K562 (cell line): Measurements from ENCODE around the gene TAAR9. TPM values are rescaled to one million over a fixed set of nuclear protein-coding genes. Genes with fewer than 3 reads are reported as not detected.

ENCODE experiments used
- ATAC-seq: fragments of 200-7000 bp; cut with Tn5 transposase; 3 replicates; pipeline ENCODE4 v1.9.1; 2020; ENCODE audit warnings: moderate library complexity
- BruUV-seq: library from RNA; stranded (reverse); fragments of 400-500 nt; replicated peaks from 2 replicates; lab custom pipeline; 2021; lab: Mats Ljungman, UMichigan
- CTCF ChIA-PET: fragments of 300-600 bp; formaldehyde crosslinking; extraction: SDS; loops from one replicate; lab custom pipeline; 2021; ENCODE audit warnings: low intra/inter-chr PET ratio; lab: Yijun Ruan, JAX
- POLR2A ChIA-PET: fragments of 300-600, 350-650 bp; sonication (Branson Sonifier 250); formaldehyde crosslinking; extraction: SDS; loops from one replicate; lab custom pipeline; 2021; ENCODE audit warnings: antibody characterized with exemption, inconsistent platforms; lab: Yijun Ruan, JAX
- DNase-seq, 4 experiments: peaks; one replicate each; pipeline versions ENCODE4 v3.0.0 to v3.0.0-alpha.2; 2011 to 2018; ENCODE audit warnings: low spot score in 3 of 4, mixed read lengths in 3 of 4; ENCODE audit errors: extremely low read depth in 1 of 4
- FAIRE-seq: peaks from 2 replicates; lab custom pipeline; 2011; peaks lifted over from hg19 to GRCh38; lab: Jason Lieb, UNC
- H2AFZ ChIP-seq: 2 replicates; pipeline ENCODE4 v1.6.0; 2011; ENCODE audit warnings: low read depth, low read length, control low read depth, inconsistent platforms
- H3K27ac ChIP-seq: fragments of 200-600 bp; 3 replicates; pipeline ENCODE4 v1.8.0; 2011; ENCODE audit warnings: low read depth, mild to moderate bottlenecking, control low read depth, inconsistent platforms, low read length, moderate library complexity, mixed read lengths; ENCODE audit errors: extremely low read depth
- H3K27me3 ChIP-seq, 2 experiments: fragments of 300-600 bp in 1 of 2; 2 replicates in 1 of 2; 3 replicates in 1 of 2; pipeline versions ENCODE4 v1.6.0 to v1.8.0; 2011; ENCODE audit warnings: inconsistent platforms in 2 of 2, low read length in 2 of 2, mild to moderate bottlenecking in 1 of 2, mixed read lengths in 1 of 2, moderate library complexity in 1 of 2; ENCODE audit not compliant: control insufficient read depth in 2 of 2, insufficient read depth in 2 of 2
- H3K36me3 ChIP-seq: fragments of 300-600 bp; 3 replicates; pipeline ENCODE4 v1.8.0; 2011; ENCODE audit warnings: mild to moderate bottlenecking, low read length, inconsistent platforms; ENCODE audit not compliant: control insufficient read depth, insufficient read depth
- H3K4me1 ChIP-seq, 2 experiments: fragments of 200-600 bp in 1 of 2; replicated peaks in 1 of 2; 2 replicates in 1 of 2; 3 replicates in 1 of 2; pipeline versions ENCODE4 v1.5.1 to v1.8.0; 2011; ENCODE audit warnings: inconsistent platforms in 2 of 2, low read length in 2 of 2, mild to moderate bottlenecking in 1 of 2, mixed read lengths in 1 of 2, moderate library complexity in 1 of 2; ENCODE audit not compliant: control insufficient read depth in 2 of 2, insufficient read depth in 2 of 2
- H3K4me2 ChIP-seq: 2 replicates; pipeline ENCODE4 v1.6.1; 2011; ENCODE audit warnings: low read length, control low read depth, inconsistent platforms, mixed read lengths; ENCODE audit not compliant: insufficient read depth
- H3K4me3 ChIP-seq: fragments of 200-600 bp; sonication (generic), shearing (Covaris generic); 2 replicates; pipeline ENCODE4 v1.5.1; 2016; ENCODE audit warnings: control low read depth, inconsistent platforms
- H3K79me2 ChIP-seq: fragments of 200-600 bp; 3 replicates; pipeline ENCODE4 v1.8.0; 2011; ENCODE audit warnings: low read length, inconsistent platforms; ENCODE audit not compliant: control insufficient read depth, insufficient read depth
- H3K9ac ChIP-seq, 2 experiments: 2 replicates each; pipeline versions ENCODE4 v1.6.0 to v1.6.1; 2011; ENCODE audit warnings: low read depth in 2 of 2, low read length in 2 of 2, control low read depth in 1 of 2, inconsistent platforms in 1 of 2, mild to moderate bottlenecking in 1 of 2, mixed read lengths in 1 of 2; ENCODE audit not compliant: insufficient read depth in 1 of 2
- H3K9me1 ChIP-seq: one replicate; pipeline ENCODE4 v1.6.0; 2011; ENCODE audit warnings: inconsistent platforms, mild to moderate bottlenecking, low read length, moderate library complexity; ENCODE audit not compliant: control insufficient read depth, insufficient read depth
- H3K9me3 ChIP-seq: replicated peaks from 2 replicates; pipeline ENCODE4 v1.5.1; 2011; ENCODE audit warnings: low read depth, low read length, inconsistent platforms; ENCODE audit not compliant: control insufficient read depth, insufficient read depth
- H4K20me1 ChIP-seq: replicated peaks from 2 replicates; pipeline ENCODE4 v1.6.1; 2011; ENCODE audit warnings: low read length, inconsistent platforms, mixed read lengths; ENCODE audit not compliant: control insufficient read depth, insufficient read depth
- HNRNPK ChIP-seq: fragments of 200-400 bp; formaldehyde crosslinking; IDR thresholded peaks from one replicate; pipeline ENCODE4 v1.6.1; 2018; ENCODE audit warnings: mild to moderate bottlenecking, low read depth, low read length; ENCODE audit not compliant: poor library complexity, severe bottlenecking
- MAFG ChIP-seq: fragments of 450-650 bp; conservative IDR thresholded peaks from 2 replicates; pipeline ENCODE4 v1.6.1; 2016; ENCODE audit warnings: missing genetic modification characterization, missing compliant biosample characterization
- MLX ChIP-seq, 2 experiments: fragments of 450-650 bp in 1 of 2; sonication (generic) in 1 of 2; formaldehyde crosslinking; conservative IDR thresholded peaks; 2 replicates each; pipeline versions ENCODE4 v1.4.0 to v1.8.1; 2020 to 2022; ENCODE audit warnings: mild to moderate bottlenecking in 1 of 2, missing genetic modification reagents in 1 of 2
- NFYB ChIP-seq: IDR thresholded peaks from 2 replicates; pipeline ENCODE4 v1.6.1; 2011; ENCODE audit warnings: mild to moderate bottlenecking, moderate library complexity; ENCODE audit not compliant: insufficient read length; ENCODE audit errors: extremely low read depth
- PTRF ChIP-seq: fragments of 450-650 bp; IDR thresholded peaks from 2 replicates; pipeline ENCODE4 v1.6.1; 2016; ENCODE audit warnings: mild to moderate bottlenecking, missing genetic modification characterization, missing compliant biosample characterization
- RBM25 ChIP-seq: fragments of 200-400 bp; formaldehyde crosslinking; IDR thresholded peaks from 2 replicates; pipeline ENCODE4 v1.6.1; 2018; ENCODE audit warnings: low read length, low read depth, moderate library complexity; ENCODE audit not compliant: severe bottlenecking
- RFX5 ChIP-seq: IDR thresholded peaks from 2 replicates; pipeline ENCODE4 v1.6.1; 2011; ENCODE audit warnings: low read depth, mild to moderate bottlenecking, improper control_type of control experiment, low read length
- SAFB2 ChIP-seq: fragments of 200-400 bp; formaldehyde crosslinking; IDR thresholded peaks from 2 replicates; pipeline ENCODE4 v1.6.1; 2018; ENCODE audit warnings: borderline replicate concordance, low read length, low read depth, moderate library complexity; ENCODE audit not compliant: severe bottlenecking
- TEAD2 ChIP-seq: fragments of 450-650 bp; IDR thresholded peaks from 2 replicates; pipeline ENCODE4 v1.6.1; 2016; ENCODE audit warnings: missing genetic modification characterization, control low read depth, missing compliant biosample characterization
- ZBTB49 ChIP-seq: sonication (generic); formaldehyde crosslinking; IDR thresholded peaks from 2 replicates; pipeline ENCODE4 v1.8.0; 2022; ENCODE audit warnings: missing genetic modification reagents, mild to moderate bottlenecking, borderline replicate concordance
- ZNF175 ChIP-seq: fragments of 200-800 bp; sonication (Bioruptor generic); IDR thresholded peaks from 2 replicates; pipeline ENCODE4 v1.6.1; 2016; ENCODE audit warnings: low read depth, mild to moderate bottlenecking, missing genetic modification characterization, missing compliant biosample characterization
- ZNF507 ChIP-seq: conservative IDR thresholded peaks from 2 replicates; pipeline ENCODE4 v1.6.1; 2017; ENCODE audit warnings: missing genetic modification characterization, missing compliant biosample characterization
- ZNF584 ChIP-seq: fragments of 200-800 bp; sonication (Bioruptor generic); IDR thresholded peaks from 2 replicates; pipeline ENCODE4 v1.6.1; 2016; ENCODE audit warnings: low read depth, mild to moderate bottlenecking, missing genetic modification characterization, missing compliant biosample characterization
- ZNF75A ChIP-seq: fragments of 450-650 bp; formaldehyde crosslinking; IDR thresholded peaks from 2 replicates; pipeline ENCODE4 v1.4.0; 2020; ENCODE audit warnings: mild to moderate bottlenecking
- in situ Hi-C: fragments of 300-500 bp; cut with MboI; formaldehyde crosslinking; loops from 4 replicates; pipeline ENCODE4 v1.15.0; 2018; ENCODE audit warnings: inconsistent platforms, mixed read lengths
- intact Hi-C: fragments of 100-400 bp; cut with micrococcal nuclease; formaldehyde crosslinking; loops from 2 replicates; pipeline ENCODE4 v1.14.2; 2022
- polyA plus RNA-seq, 8 experiments: library from polyadenylated mRNA; depleted of rRNA in 4 of 8; stranded (reverse) in 5 of 8; unstranded in 3 of 8; fragments of >200 nt; fragmentation: Nextera tagmentation in 2 of 8; fragmentation: Illumina TruSeq in 1 of 8; extraction: Ambion mirVana in 2 of 8; extraction: Trizol in 1 of 8; gene quantifications; 2 replicates each; pipeline versions ENCODE4 v1.2.1 to v1.2.3, GENCODE V29; 2011 to 2014; ENCODE audit warnings: inconsistent platforms in 1 of 8, missing spikeins in 1 of 8
- total RNA-seq, 7 experiments: library from RNA; depleted of rRNA in 6 of 7; stranded (reverse); fragments of >200 nt in 6 of 7; fragmentation: Illumina TruSeq in 2 of 7; extraction: Trizol in 2 of 7; gene quantifications; 2 replicates each; pipeline versions ENCODE4 v1.2.1 to v1.2.3, GENCODE V29; 2011 to 2021; ENCODE audit warnings: low replicate concordance in 1 of 7
- TF ChIP-seq, protein P1 (sequence below): fragments of 450-650 bp; IDR thresholded peaks from 2 replicates; pipeline ENCODE4 v1.6.1; 2016; ENCODE audit warnings: low read depth, mild to moderate bottlenecking, moderate library complexity
- TF ChIP-seq, protein P2 (sequence below): fragments of 250-450 bp; sonication (Bioruptor Pico); IDR thresholded peaks from 2 replicates; pipeline ENCODE4 v1.8.0; 2022; ENCODE audit warnings: inconsistent platforms

TAAR9 gene
- total and polyA plus RNA-seq, 9 of the 15 experiments (the other 6 are each of a cell fraction or from before 2014, with no cell fraction given), result not detected

DNA sequence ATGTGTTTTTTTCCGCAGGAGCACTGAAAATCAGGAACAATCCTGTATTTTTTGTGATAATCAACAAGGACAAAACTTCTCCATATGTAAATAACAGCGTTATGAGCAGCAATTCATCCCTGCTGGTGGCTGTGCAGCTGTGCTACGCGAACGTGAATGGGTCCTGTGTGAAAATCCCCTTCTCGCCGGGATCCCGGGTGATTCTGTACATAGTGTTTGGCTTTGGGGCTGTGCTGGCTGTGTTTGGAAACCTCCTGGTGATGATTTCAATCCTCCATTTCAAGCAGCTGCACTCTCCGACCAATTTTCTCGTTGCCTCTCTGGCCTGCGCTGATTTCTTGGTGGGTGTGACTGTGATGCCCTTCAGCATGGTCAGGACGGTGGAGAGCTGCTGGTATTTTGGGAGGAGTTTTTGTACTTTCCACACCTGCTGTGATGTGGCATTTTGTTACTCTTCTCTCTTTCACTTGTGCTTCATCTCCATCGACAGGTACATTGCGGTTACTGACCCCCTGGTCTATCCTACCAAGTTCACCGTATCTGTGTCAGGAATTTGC, 32.2 kb downstream of the TAAR9 start, which contains the start of gene TAAR6 (continued):
- TF ChIP-seq ZBTB49 (CRISPR knock-in tag) (no peak), SAFB2 (no peak), PTRF (tag) (no peak)

- no peaks in the 10 kb centered on the region for H3K36me3 ChIP-seq
- ChIA-PET POLR2A (no interaction called here), CTCF (interaction anchor here (0.7 kb wide), 1 partner anchor 24 kb away, joined by 3 read pairs; no protein-coding TSS in a partner anchor)
- TF ChIP-seq ZNF175, result no peak
- TF ChIP-seq NFYB, result no peak
- TF ChIP-seq ZNF75A (CRISPR knock-in tag), result no peak
- no peak for TF ChIP-seq TEAD2
- TF ChIP-seq MLX (CRISPR knock-in tag; conservative IDR thresholded peaks at IDR 0.05), result no peak
- TF ChIP-seq RBM25, result no peak
- no peak for TF ChIP-seq ZNF584
- TF ChIP-seq HNRNPK, result no peak
- no peak for TF ChIP-seq ZNF507 (tag)
- TF ChIP-seq, protein P1, sequence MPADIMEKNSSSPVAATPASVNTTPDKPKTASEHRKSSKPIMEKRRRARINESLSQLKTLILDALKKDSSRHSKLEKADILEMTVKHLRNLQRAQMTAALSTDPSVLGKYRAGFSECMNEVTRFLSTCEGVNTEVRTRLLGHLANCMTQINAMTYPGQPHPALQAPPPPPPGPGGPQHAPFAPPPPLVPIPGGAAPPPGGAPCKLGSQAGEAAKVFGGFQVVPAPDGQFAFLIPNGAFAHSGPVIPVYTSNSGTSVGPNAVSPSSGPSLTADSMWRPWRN, result no peak
- TF ChIP-seq, protein P2, sequence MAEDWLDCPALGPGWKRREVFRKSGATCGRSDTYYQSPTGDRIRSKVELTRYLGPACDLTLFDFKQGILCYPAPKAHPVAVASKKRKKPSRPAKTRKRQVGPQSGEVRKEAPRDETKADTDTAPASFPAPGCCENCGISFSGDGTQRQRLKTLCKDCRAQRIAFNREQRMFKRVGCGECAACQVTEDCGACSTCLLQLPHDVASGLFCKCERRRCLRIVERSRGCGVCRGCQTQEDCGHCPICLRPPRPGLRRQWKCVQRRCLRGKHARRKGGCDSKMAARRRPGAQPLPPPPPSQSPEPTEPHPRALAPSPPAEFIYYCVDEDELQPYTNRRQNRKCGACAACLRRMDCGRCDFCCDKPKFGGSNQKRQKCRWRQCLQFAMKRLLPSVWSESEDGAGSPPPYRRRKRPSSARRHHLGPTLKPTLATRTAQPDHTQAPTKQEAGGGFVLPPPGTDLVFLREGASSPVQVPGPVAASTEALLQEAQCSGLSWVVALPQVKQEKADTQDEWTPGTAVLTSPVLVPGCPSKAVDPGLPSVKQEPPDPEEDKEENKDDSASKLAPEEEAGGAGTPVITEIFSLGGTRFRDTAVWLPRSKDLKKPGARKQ (CRISPR knock-in tag), result no peak
- no peak for TF ChIP-seq MAFG (tag)
- no peak for TF ChIP-seq RFX5
- no peak overlapping the region for H3K4me3 ChIP-seq
- in situ Hi-C loops, result no loop called here
- H3K27me3 ChIP-seq, result peaks cover 0 to 7% of the 10 kb centered on the region in 2 experiments; a peak in 2 of 5 replicates
- intact Hi-C loops, result no loop called here
- no peaks in the 10 kb centered on the region for H3K9me1 ChIP-seq
- H3K27ac ChIP-seq, result no peak overlapping the region
- no peaks in the 10 kb centered on the region for H4K20me1 ChIP-seq
- H3K4me2 ChIP-seq, result no peak overlapping the region
- ATAC-seq, result no peak
- no peak for FAIRE-seq
- H3K4me1 ChIP-seq, result no peaks in the 10 kb centered on the region
- H3K9ac ChIP-seq, result no peak overlapping the region
- BruUV-seq, result no TSS peak
- no peaks in the 10 kb centered on the region for H3K9me3 ChIP-seq
- no peak overlapping the region for H2AFZ ChIP-seq
- DNase-seq, result no peak
- H3K79me2 ChIP-seq, result no peaks in the 10 kb centered on the region
Observed at GRCh38 chr6:132571774-132572173, 33.7 kb downstream of the TAAR9 start.
